Stimulated activated naive CD4-positive, alpha-beta T cell (primary cell): ENCODE data around the gene CFAP52.
"Not testable (repeated sequence)": the region's sequence is repeated elsewhere in the genome, so short reads cannot be mapped to it uniquely, and the experiment has no call there.

ENCODE experiments used
- DNase-seq, 6 experiments: peaks; one replicate each; lab custom pipeline; 2025; lab: John Stamatoyannopoulos, UW

CFAP52 gene

DNA sequence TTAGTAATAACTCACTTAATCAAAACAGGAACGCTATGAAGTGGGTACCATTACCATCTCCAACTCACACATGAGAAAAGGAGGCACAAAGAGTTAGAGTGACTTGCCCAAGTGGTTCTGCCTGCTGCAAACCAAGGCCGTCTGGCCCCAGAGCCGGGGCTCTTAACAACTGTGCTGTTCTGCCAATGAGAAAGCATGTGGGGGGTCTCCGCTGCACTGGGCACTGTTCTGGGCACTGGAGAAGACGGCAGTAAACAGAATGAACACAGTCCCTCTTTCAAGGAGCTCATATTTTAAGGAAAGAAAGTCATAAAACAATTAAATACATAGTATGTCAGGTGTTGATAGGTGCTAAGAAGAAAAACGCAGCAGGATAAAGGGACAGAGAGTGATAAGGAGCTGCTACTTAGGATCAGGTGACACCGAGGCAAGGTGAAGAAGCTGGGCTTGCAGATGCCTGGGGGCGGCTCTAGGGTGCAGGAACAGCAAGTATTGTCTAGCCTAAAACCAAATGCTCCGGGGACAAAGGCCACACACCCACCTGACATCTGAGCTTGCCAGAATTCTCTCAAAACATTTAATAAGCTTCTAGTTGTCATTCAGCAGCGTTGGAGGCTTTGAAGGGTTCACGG, 7.4 kb upstream of the CFAP52 start:
- DNase-seq = no peak

DNA sequence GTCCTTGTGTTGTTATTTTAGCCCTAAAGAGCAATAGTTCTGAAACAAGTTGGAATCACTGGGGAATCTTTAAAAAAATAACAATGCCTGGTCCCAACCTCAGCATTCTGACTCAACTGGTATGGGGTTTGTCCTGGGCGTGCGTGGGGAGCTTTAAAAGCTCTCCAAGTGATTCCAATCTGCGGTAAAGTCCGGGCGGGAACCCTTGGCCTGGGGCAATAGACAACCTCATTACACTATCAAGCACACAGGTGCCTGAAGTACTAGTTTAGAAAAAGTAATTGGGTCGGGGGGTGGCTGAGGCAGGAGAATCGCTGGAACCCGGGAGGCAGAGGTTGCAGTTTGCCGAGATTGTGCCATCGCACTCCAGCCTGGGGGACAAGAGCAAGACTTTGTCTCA, 5.2 kb upstream of the CFAP52 start:
- no peak for DNase-seq

DNA sequence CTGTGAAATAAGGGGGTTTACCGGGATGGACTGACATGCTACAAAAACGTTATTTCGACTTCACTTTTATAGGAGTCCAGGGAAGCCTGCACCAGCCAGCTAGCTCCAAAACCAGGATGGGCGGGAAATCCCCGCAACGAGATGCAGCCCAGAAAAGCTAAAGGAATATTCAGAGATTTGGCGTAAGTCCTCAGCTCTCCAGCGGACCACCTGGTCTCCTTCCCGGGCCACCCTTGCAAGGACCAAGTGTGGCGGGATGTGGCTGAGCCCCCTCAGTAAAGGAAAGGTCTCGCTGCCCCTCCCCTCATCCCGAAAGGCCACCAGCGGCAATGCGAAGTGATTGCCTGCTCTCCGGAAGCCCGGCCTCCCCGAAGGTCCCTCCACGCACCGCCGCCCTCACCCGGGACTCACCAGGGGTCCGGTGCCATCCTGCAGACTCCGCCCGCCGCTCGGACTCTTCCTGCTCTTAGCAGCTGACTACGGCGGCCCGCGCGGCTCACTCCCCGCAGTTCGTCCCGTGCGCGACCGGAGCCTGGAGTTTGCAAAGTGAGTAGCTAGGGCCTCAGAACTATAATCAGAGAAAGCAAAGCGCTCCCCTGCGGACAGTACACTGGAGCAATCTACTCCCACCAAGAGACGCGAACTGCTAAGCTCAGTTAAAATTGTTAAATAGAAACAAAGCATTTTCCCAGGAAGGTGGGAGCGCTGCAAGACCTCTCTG, 901 bp upstream of the CFAP52 start, which contains the start of gene STX8:
Gene STX8 (minus strand): TSS at position 440 of the 721 bp plus-strand sequence. CDS start 12 bp downstream, at position 428.
- DNase-seq = peak; percentile 44 to 75 (median 56)

DNA sequence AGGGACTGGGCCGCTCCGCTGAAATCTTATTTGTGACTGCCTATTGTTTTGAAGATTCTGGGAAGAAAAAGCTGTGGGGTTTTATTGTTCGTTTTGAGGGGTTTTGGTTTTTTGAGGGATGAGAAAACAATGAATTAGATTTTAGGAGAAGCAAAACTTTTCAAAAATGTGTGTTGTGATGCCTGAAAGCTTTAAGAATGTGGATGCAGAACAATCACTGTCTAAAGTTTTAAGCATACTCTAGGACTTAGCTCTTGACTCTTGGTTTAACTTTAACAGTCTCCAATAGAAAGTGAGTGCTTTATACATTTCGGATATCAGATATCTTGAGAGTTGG, 899 bp downstream of the CFAP52 start:
- DNase-seq = peak in 1 of 6 experiments; percentile 10

DNA sequence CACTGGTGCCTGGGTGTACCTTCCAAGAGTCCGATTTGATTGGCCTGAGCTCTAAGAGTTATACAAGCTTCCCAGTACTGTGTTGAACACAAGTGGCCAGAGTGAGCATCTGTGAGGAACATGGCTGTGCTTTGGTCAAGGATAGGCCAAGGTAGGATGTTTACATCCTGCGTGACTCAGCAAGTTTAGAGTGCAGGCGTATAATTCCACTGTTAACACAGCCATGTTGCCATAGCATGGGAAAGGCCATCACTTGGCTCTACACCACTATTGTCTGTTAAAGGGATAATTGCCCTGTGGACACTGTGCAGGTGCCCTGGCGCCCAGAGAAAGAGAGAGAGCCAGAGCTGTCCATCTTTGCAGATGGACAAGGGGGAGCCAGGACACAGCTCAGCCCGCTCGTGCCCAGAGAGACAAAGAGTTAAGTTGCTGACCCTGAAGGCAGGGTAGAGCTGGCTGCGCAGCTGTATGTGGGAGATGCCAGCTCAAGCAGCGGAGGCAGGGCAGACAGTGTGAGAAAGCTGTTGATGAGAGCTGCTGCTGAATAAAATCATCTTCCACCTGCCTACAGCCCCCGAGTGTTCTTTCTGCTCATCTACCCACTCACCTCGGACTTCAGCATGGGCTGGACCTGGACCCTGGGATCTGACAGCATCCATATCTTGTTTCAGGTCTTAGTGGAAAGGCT, 11.7 kb downstream of the CFAP52 start:
- DNase-seq = no peak

DNA sequence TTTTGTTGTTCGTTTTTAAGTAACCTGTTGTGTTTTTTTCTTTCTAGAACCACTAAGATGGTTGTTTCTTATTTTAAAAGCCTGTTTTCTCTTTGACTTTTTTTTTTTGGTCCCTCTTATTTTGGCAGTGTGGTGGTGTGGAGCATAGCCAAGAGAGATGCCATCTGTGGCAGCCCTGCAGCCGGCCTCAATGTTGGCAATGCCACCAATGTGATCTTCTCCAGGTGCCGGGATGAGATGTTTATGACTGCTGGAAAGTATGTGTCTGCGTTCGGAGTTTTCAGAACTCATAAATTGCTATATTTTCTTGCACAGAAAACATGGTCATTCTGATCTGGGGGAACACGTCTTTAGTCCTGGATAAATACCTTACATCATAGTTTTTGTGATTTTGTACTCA, 17.6 kb downstream of the CFAP52 start:
- DNase-seq = no peak

GRCh38 chr17:9597638-9598037, 21.2 kb downstream of the CFAP52 start:
- not testable (repeated sequence) for DNase-seq

GRCh38 chr17:9598661-9599060, 22.2 kb downstream of the CFAP52 start:
- DNase-seq = no peak

DNA sequence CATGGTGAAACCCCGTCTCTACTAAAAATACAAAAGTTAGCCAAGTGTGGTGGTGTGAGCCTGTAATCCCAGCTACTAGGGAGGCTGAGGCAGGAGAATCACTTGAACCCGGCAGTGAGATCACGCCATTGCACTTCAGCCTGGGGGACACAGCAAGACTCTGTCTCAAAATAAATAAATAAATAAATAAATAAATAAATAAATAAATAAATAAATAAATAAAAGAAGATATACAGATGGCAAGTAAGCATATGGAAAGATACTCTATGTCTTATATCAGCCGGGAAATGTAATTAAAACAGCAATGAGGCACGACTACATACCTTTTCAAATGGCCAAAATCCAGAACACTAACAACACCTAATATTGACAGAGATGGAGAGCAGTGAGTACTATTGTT, 28.1 kb downstream of the CFAP52 start:
- not testable (repeated sequence) for DNase-seq

DNA sequence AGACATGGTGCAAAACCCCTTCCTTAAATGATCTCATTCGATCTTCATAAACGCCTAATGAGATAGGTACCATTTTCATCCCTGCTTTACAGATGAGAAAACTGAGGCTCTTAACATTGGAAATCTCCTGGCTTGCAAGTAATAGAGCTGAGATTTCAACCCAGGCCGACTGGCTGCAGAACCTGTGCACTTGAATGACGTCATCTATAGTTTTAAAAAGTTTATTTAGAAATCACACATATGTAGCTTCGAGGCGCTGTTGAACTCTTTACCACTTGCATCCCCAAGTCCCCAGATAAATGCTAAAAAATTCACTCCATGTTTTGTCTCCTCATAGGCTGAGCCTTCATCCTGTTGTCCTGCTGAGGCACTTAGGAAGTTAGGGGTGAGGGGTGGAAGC, 30.0 kb downstream of the CFAP52 start:
- DNase-seq = no peak

GRCh38 chr17:9607058-9607457, 30.6 kb downstream of the CFAP52 start:
- DNase-seq = not testable (repeated sequence)

DNA sequence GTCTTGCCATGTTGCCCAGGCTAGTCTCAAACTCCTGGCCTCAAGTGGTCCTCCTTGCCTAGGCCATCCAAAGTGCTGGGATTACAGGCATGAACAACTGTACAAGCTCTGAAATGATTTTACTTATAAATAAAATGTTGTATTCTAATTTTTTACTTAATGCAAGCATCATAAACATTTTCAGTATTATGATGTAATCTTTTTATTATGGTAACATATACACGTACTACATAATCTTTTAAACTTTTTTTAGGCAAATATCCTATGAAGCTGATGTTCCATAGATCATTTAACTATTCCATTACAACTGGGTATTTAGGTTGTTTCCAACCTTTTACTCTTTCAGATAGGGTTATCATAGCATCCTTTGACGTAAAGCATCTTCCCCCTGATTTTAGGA, 35.1 kb downstream of the CFAP52 start:
- DNase-seq = no peak

GRCh38 chr17:9612006-9612405, 35.6 kb downstream of the CFAP52 start:
- no peak for DNase-seq

GRCh38 chr17:9615486-9615885, 39.0 kb downstream of the CFAP52 start:
- DNase-seq = no peak

GRCh38 chr17:9622961-9623360, 46.5 kb downstream of the CFAP52 start:
- no peak for DNase-seq

GRCh38 chr17:9628509-9628908, 52.1 kb downstream of the CFAP52 start:
- DNase-seq = no peak

DNA sequence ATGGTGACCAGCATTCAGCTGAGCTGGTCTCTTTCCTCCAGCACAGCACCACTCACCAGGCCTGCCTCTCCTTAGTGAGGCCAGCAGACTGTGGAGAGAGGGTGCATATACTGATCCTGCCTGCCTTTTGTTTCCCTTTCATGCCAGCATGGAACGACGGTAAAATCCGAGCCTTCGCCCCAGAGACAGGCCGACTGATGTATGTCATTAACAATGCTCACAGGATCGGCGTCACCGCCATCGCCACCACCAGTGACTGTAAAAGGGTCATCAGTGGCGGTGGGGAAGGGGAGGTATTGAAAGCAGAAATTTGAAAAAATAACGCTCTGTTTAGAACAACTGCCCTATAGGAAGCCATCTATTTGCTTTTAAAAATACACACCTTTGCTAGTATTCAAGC, 56.3 kb downstream of the CFAP52 start:
- DNase-seq = no peak

DNA sequence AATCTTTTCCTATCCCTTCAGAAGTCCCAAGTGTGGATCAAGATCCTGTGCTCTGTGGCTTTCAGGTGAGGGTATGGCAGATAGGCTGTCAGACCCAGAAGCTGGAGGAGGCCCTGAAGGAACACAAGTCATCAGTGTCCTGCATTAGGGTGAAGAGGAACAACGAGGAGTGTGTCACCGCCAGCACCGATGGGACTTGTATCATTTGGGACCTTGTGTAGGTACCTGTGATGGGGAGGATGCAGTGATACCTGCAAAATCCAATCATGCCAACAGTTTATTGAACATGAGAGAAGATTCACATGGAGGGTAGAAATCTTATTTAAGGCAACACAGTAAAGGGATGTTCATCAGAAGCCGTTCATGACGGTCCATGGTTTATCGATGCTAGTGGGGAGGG, 58.9 kb downstream of the CFAP52 start:
- no peak for DNase-seq

GRCh38 chr17:9636501-9636900, 60.1 kb downstream of the CFAP52 start:
- no peak for DNase-seq

DNA sequence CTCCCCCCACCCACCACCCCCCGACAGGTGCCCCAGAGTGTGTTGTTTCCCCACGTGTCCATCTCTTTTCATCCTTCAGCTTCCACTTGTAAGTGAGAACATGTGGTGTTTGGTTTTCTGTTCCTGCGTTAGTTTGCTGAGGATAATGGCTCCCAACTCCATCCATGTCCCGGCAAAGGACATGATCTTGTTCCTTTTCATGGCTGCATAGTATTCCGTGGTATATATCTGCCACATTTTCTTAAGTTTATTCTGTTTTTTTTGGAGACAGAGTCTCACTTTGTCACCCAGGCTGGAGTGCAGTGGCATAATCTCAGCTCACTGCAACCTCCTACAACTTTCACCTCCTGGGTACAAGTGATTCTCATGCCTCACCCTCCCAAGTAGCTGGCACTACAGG, 63.9 kb downstream of the CFAP52 start:
- not testable (repeated sequence) for DNase-seq

- DNase-seq = no peak
These were observed 67.2 kb downstream of the CFAP52 start for GRCh38 chr17:9643611-9644010.

GRCh38 chr17:9644910-9645751, 68.7 kb downstream of the CFAP52 start, which contains the start of gene USP43:
Gene USP43, plus strand, starts transcription at chr17:9645517. Its CDS starts 116 bp downstream, at chr17:9645633.
- DNase-seq = no peak
